M059J (cell line): ENCODE measurements around the gene TSNAXIP1. TPM values are rescaled to one million over a fixed set of nuclear protein-coding genes. Genes with fewer than 3 reads are reported as not detected.

Experiments used
- DNase-seq: peaks from one replicate; pipeline ENCODE4 v3.0.0-alpha.2; 2012; ENCODE audit warnings: low read depth
- total RNA-seq: library from RNA; depleted of rRNA; stranded (reverse); fragments of >200 nt; shearing (Covaris generic); gene quantifications from 2 replicates; pipeline ENCODE4 v1.2.3, GENCODE V29; 2014

The TSNAXIP1 gene
- total RNA-seq, 1 experiment from 2014 or later = 0.39 TPM

- DNase-seq = no peak
Observed at GRCh38 chr16:67782567-67783352, 23.9 kb upstream of the TSNAXIP1 start.

GRCh38 chr16:67783353-67783725 lies 23.4 kb upstream of the TSNAXIP1 start:
- no peak for DNase-seq

GRCh38 chr16:67786491-67786890 lies 20.2 kb upstream of the TSNAXIP1 start:
- DNase-seq = no peak

GRCh38 chr16:67790071-67790470 lies 16.6 kb upstream of the TSNAXIP1 start:
- no peak for DNase-seq

GRCh38 chr16:67796099-67796718 lies 10.5 kb upstream of the TSNAXIP1 start:
- no peak for DNase-seq

- no peak for DNase-seq
Observed at GRCh38 chr16:67800338-67800926, 6.3 kb upstream of the TSNAXIP1 start.

- DNase-seq = no peak
Observed at GRCh38 chr16:67801241-67801640, 5.4 kb upstream of the TSNAXIP1 start.

- DNase-seq = no peak
Observed at GRCh38 chr16:67801883-67802282, 4.8 kb upstream of the TSNAXIP1 start.

GRCh38 chr16:67803894-67804293 lies 2.8 kb upstream of the TSNAXIP1 start:
- no peak for DNase-seq

GRCh38 chr16:67804853-67805542 lies 1.7 kb upstream of the TSNAXIP1 start:
- DNase-seq = no peak

GRCh38 chr16:67805718-67806427 lies 816 bp upstream of the TSNAXIP1 start:
- no peak for DNase-seq

- no peak for DNase-seq
Observed at GRCh38 chr16:67807148-67807682, 526 bp downstream of the TSNAXIP1 start.

GRCh38 chr16:67811899-67812298 lies 5.2 kb downstream of the TSNAXIP1 start:
- DNase-seq = no peak

GRCh38 chr16:67814567-67814966 lies 7.9 kb downstream of the TSNAXIP1 start:
- no peak for DNase-seq

- no peak for DNase-seq
Observed at GRCh38 chr16:67820608-67821259, 14.0 kb downstream of the TSNAXIP1 start.

- no peak for DNase-seq
Observed at GRCh38 chr16:67822511-67822910, 15.8 kb downstream of the TSNAXIP1 start.

- DNase-seq = no peak
Observed at GRCh38 chr16:67825119-67825518, 18.4 kb downstream of the TSNAXIP1 start.

- no peak for DNase-seq
Observed at GRCh38 chr16:67825906-67826305, 19.2 kb downstream of the TSNAXIP1 start.

- DNase-seq = no peak
Observed at GRCh38 chr16:67828651-67829050, 22.0 kb downstream of the TSNAXIP1 start.

GRCh38 chr16:67833030-67833414 lies 26.3 kb downstream of the TSNAXIP1 start:
- DNase-seq = peak; percentile 60
